Liver (tissue), 9 donors: ENCODE data around the gene SWAP70. TPM values are rescaled to one million over a fixed set of nuclear protein-coding genes. Genes with fewer than 3 reads are reported as not detected.

ENCODE experiments used
- DNase-seq: peaks from one replicate; pipeline ENCODE4 v3.0.0-alpha.2; 2017; ENCODE audit warnings: low spot score
- H3K27ac ChIP-seq, 2 donors: one replicate each; pipeline ENCODE4 v1.7.0; 2013; ENCODE audit warnings: inconsistent platforms in 2 of 2, low read length in 2 of 2, control low read depth in 1 of 2, low read depth in 1 of 2, mild to moderate bottlenecking in 1 of 2
- H3K27me3 ChIP-seq, 4 donors: one replicate each; pipeline versions ENCODE4 v1.6.1 to v1.7.0; 2013; ENCODE audit warnings: low read length in 3 of 4, inconsistent platforms in 1 of 4, mild to moderate bottlenecking in 1 of 4, moderate library complexity in 1 of 4; ENCODE audit not compliant: control insufficient read depth in 4 of 4, insufficient read depth in 4 of 4
- H3K36me3 ChIP-seq, 4 donors: one replicate each; pipeline versions ENCODE4 v1.6.1 to v1.7.0; 2013; ENCODE audit warnings: low read length in 3 of 4, mild to moderate bottlenecking in 3 of 4, low read depth in 1 of 4, moderate library complexity in 1 of 4; ENCODE audit not compliant: control insufficient read depth in 4 of 4, insufficient read depth in 3 of 4
- H3K4me1 ChIP-seq, 4 donors: one replicate each; pipeline versions ENCODE4 v1.6.1 to v1.7.0; 2013; ENCODE audit warnings: low read length in 3 of 4, mild to moderate bottlenecking in 3 of 4, moderate library complexity in 1 of 4; ENCODE audit not compliant: control insufficient read depth in 4 of 4, insufficient read depth in 4 of 4
- H3K4me3 ChIP-seq, 3 donors: one replicate each; pipeline versions ENCODE4 v1.6.1 to v1.7.0; 2013; ENCODE audit warnings: low read length in 3 of 3, control low read depth in 1 of 3, low read depth in 1 of 3, mild to moderate bottlenecking in 1 of 3
- H3K9ac ChIP-seq, 2 donors: one replicate each; pipeline ENCODE4 v1.7.0; 2013; ENCODE audit warnings: low read length in 2 of 2, mild to moderate bottlenecking in 2 of 2, moderate library complexity in 2 of 2, control low read depth in 1 of 2, low read depth in 1 of 2
- H3K9me3 ChIP-seq, 4 donors: one replicate each; pipeline versions ENCODE4 v1.6.1 to v1.7.0; 2013; ENCODE audit warnings: low read length in 3 of 4; ENCODE audit not compliant: control insufficient read depth in 4 of 4
- ATF3 ChIP-seq: IDR thresholded peaks from 2 replicates; pipeline ENCODE4 v1.6.1; 2016; ENCODE audit warnings: antibody characterized with exemption
- CTCF ChIP-seq: fragments of 150-350 bp; IDR thresholded peaks from 2 replicates; pipeline ENCODE4 v1.5.1; 2017; ENCODE audit warnings: improper control_type of control experiment, low read depth, low read length; ENCODE audit not compliant: missing input control
- EGR1 ChIP-seq, 2 donors: IDR thresholded peaks; 2 replicates each; pipeline ENCODE4 v1.6.1; 2016 to 2018; ENCODE audit warnings: antibody characterized with exemption in 2 of 2, low read depth in 2 of 2
- FOXA1 ChIP-seq: IDR thresholded peaks from 2 replicates; pipeline ENCODE4 v1.6.1; 2016; ENCODE audit warnings: antibody characterized with exemption
- FOXA2 ChIP-seq: IDR thresholded peaks from 2 replicates; pipeline ENCODE4 v1.6.1; 2016; ENCODE audit warnings: antibody characterized with exemption
- GABPA ChIP-seq, 2 donors: IDR thresholded peaks in 1 of 2; conservative IDR thresholded peaks in 1 of 2; 2 replicates each; pipeline ENCODE4 v1.6.1; 2016; ENCODE audit warnings: antibody characterized with exemption in 2 of 2, mild to moderate bottlenecking in 1 of 2, moderate library complexity in 1 of 2
- HNF4A ChIP-seq, 2 donors: conservative IDR thresholded peaks; 2 replicates each; pipeline ENCODE4 v1.6.1; 2016; ENCODE audit warnings: antibody characterized with exemption in 2 of 2, mild to moderate bottlenecking in 2 of 2
- HNF4G ChIP-seq: IDR thresholded peaks from 2 replicates; pipeline ENCODE4 v1.6.1; 2016; ENCODE audit warnings: antibody characterized with exemption
- JUND ChIP-seq, 2 donors: IDR thresholded peaks; 2 replicates each; pipeline ENCODE4 v1.6.1; 2016; ENCODE audit warnings: antibody characterized with exemption in 2 of 2
- MAX ChIP-seq: IDR thresholded peaks from 2 replicates; pipeline ENCODE4 v1.6.1; 2016; ENCODE audit warnings: antibody characterized with exemption
- NR2F2 ChIP-seq: IDR thresholded peaks from 2 replicates; pipeline ENCODE4 v1.6.1; 2016; ENCODE audit warnings: antibody characterized with exemption
- RAD21 ChIP-seq, 2 donors: IDR thresholded peaks; 2 replicates each; pipeline ENCODE4 v1.6.1; 2016; ENCODE audit warnings: antibody characterized with exemption in 2 of 2, mild to moderate bottlenecking in 2 of 2
- RXRA ChIP-seq, 2 donors: IDR thresholded peaks; 2 replicates each; pipeline ENCODE4 v1.6.1; 2017 to 2018; ENCODE audit warnings: antibody characterized with exemption in 2 of 2, mild to moderate bottlenecking in 1 of 2
- SP1 ChIP-seq: IDR thresholded peaks from 2 replicates; pipeline ENCODE4 v1.6.1; 2018; ENCODE audit warnings: antibody characterized with exemption, mild to moderate bottlenecking
- TAF1 ChIP-seq: conservative IDR thresholded peaks from 2 replicates; pipeline ENCODE4 v1.6.1; 2016; ENCODE audit warnings: antibody characterized with exemption, mild to moderate bottlenecking
- YY1 ChIP-seq: IDR thresholded peaks from 2 replicates; pipeline ENCODE4 v1.6.1; 2016; ENCODE audit warnings: antibody characterized with exemption, mild to moderate bottlenecking
- WGBS: extraction: QIAGEN DNeasy Blood & Tissue Kit; methylation state at CpG from one replicate; pipeline ENCODE4 v1.1.7; 2013; 5-methylcytosine and 5-hydroxymethylcytosine counted together
- polyA plus RNA-seq, 2 donors: library from polyadenylated mRNA; stranded (reverse) in 1 of 2; unstranded in 1 of 2; fragments of 200-250 nt in 1 of 2; fragments of >200 nt in 1 of 2; fragmentation: Nextera tagmentation in 1 of 2; extraction: Ambion mirVana in 1 of 2; gene quantifications; one replicate each; pipeline versions ENCODE4 v1.2.1 to v1.2.3, GENCODE V29; 2013 to 2015
- total RNA-seq, 2 donors: library from RNA; depleted of rRNA; stranded (reverse); fragments of >200 nt; gene quantifications; one replicate each; pipeline ENCODE4 v1.2.3, GENCODE V29; 2014
- TF ChIP-seq, protein P1 (sequence below): IDR thresholded peaks from 2 replicates; pipeline ENCODE4 v1.6.1; 2016; ENCODE audit warnings: antibody characterized with exemption
- TF ChIP-seq, protein P2 (sequence below): IDR thresholded peaks from 2 replicates; pipeline ENCODE4 v1.6.1; 2016; ENCODE audit warnings: antibody characterized with exemption, mild to moderate bottlenecking
- donor health status: healthy.
- donor health status: healthy.
- donor health status: healthy.
- donor health status: healthy.
- donor health status: healthy.

SWAP70 gene
- total and polyA plus RNA-seq, 4 donors: 4.0 to 8.4 (median 5.8) TPM

DNA sequence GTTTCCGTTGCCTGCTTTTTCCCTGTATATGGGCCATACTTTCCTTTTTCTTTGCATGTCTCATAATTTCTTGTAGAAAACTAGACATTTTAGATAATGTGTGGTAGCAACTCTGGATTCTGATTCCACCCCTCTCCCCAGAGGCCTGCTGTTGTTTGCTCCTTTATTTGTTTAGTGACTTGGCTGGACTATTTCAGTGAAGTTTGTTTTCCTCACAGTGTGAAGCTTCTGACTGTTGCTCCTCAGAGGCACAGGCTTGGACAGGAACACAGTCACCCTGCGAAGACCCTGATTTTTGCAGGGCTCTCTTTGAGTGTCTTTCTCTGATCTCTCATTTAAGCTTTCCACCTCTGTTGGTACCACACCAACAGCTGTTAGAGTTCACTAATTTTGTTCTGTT, 72.5 kb downstream of the SWAP70 start:
- no peak overlapping the region for H3K4me3 ChIP-seq
- H3K27me3 ChIP-seq: no peaks in the 10 kb centered on the region
- H3K9me3 ChIP-seq: no peaks in the 10 kb centered on the region
- TF ChIP-seq, protein P1, sequence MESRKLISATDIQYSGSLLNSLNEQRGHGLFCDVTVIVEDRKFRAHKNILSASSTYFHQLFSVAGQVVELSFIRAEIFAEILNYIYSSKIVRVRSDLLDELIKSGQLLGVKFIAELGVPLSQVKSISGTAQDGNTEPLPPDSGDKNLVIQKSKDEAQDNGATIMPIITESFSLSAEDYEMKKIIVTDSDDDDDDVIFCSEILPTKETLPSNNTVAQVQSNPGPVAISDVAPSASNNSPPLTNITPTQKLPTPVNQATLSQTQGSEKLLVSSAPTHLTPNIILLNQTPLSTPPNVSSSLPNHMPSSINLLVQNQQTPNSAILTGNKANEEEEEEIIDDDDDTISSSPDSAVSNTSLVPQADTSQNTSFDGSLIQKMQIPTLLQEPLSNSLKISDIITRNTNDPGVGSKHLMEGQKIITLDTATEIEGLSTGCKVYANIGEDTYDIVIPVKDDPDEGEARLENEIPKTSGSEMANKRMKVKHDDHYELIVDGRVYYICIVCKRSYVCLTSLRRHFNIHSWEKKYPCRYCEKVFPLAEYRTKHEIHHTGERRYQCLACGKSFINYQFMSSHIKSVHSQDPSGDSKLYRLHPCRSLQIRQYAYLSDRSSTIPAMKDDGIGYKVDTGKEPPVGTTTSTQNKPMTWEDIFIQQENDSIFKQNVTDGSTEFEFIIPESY: no peak
- TF ChIP-seq ATF3: no peak
- TF ChIP-seq FOXA2: peak; percentile 9
- no peak overlapping the region for H3K27ac ChIP-seq
- peaks cover 0 to 9% (median 4%) of the 10 kb centered on the region in 4 donors for H3K36me3 ChIP-seq
- H3K9ac ChIP-seq: no peak overlapping the region
- no peak for DNase-seq
- 97% methylated on average over 2 of the region's 2 CpGs for WGBS
- no peaks in the 10 kb centered on the region for H3K4me1 ChIP-seq

- DNase-seq: no peak
- 75% methylated on average over 3 of the region's 3 CpGs for WGBS
- Histone ChIP-seq H3K27me3 (no peaks in the 10 kb centered on the region), H3K4me3 (no peak overlapping the region), H3K9ac (no peak overlapping the region), H3K4me1 (no peaks in the 10 kb centered on the region), H3K27ac (no peak overlapping the region), H3K9me3 (no peaks in the 10 kb centered on the region), H3K36me3 (peaks cover 0 to 3% (median under 1%) of the 10 kb centered on the region in 4 donors)
- TF ChIP-seq, protein P1: no peak
- TF ChIP-seq HNF4G (no peak), HNF4A (conservative IDR thresholded peaks at IDR 0.05) (no peak), FOXA1 (no peak), GABPA (IDR thresholded peaks at IDR 0.05 in 1 of 2, conservative IDR thresholded peaks at IDR 0.05 in 1 of 2) (no peak), JUND (IDR thresholded peaks at IDR 0.05) (no peak), FOXA2 (no peak), RAD21 (IDR thresholded peaks at IDR 0.05) (no peak), CTCF (no peak), NR2F2 (no peak), RXRA (IDR thresholded peaks at IDR 0.05) (no peak), MAX (no peak), TAF1 (no peak), YY1 (no peak), SP1 (no peak), EGR1 (IDR thresholded peaks at IDR 0.05; ENCODE audit: low read depth in 2 of 2) (no peak), ATF3 (no peak)
- TF ChIP-seq, protein P2, sequence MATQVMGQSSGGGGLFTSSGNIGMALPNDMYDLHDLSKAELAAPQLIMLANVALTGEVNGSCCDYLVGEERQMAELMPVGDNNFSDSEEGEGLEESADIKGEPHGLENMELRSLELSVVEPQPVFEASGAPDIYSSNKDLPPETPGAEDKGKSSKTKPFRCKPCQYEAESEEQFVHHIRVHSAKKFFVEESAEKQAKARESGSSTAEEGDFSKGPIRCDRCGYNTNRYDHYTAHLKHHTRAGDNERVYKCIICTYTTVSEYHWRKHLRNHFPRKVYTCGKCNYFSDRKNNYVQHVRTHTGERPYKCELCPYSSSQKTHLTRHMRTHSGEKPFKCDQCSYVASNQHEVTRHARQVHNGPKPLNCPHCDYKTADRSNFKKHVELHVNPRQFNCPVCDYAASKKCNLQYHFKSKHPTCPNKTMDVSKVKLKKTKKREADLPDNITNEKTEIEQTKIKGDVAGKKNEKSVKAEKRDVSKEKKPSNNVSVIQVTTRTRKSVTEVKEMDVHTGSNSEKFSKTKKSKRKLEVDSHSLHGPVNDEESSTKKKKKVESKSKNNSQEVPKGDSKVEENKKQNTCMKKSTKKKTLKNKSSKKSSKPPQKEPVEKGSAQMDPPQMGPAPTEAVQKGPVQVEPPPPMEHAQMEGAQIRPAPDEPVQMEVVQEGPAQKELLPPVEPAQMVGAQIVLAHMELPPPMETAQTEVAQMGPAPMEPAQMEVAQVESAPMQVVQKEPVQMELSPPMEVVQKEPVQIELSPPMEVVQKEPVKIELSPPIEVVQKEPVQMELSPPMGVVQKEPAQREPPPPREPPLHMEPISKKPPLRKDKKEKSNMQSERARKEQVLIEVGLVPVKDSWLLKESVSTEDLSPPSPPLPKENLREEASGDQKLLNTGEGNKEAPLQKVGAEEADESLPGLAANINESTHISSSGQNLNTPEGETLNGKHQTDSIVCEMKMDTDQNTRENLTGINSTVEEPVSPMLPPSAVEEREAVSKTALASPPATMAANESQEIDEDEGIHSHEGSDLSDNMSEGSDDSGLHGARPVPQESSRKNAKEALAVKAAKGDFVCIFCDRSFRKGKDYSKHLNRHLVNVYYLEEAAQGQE: no peak
These were observed 74.2 kb downstream of the SWAP70 start for GRCh38 chr11:9738116-9738515.
